ENCODE results near the gene TTC6.

- TF ChIP-seq CTCF (IDR thresholded peaks at IDR 0.05) = no peak
- TF ChIP-seq JUN (IDR thresholded peaks at IDR 0.05) = no peak
- TF ChIP-seq SMC3 (IDR thresholded peaks at IDR 0.05) = no peak
- no peak for TF ChIP-seq USF2 (IDR thresholded peaks at IDR 0.05)
- TF ChIP-seq POLR2A (IDR thresholded peaks at IDR 0.05; ENCODE audit: low read length) = no peak
- TF ChIP-seq MYC (IDR thresholded peaks at IDR 0.05; ENCODE audit: borderline replicate concordance, low read length) = no peak
- no peak for TF ChIP-seq EP300 (IDR thresholded peaks at IDR 0.05)
- no peak for TF ChIP-seq MAFK (IDR thresholded peaks at IDR 0.05; ENCODE audit: partially characterized antibody)
- TF ChIP-seq GATA3 (IDR thresholded peaks at IDR 0.05; ENCODE audit: borderline replicate concordance) = no peak
- no peak for TF ChIP-seq REST (IDR thresholded peaks at IDR 0.05)
- TF ChIP-seq ZC3H11A (IDR thresholded peaks at IDR 0.05) = no peak
Measured at GRCh38 chr14:37587131-37587803, 8.2 kb upstream of the TTC6 start.
